Lower leg skin (tissue), 3 donors: ENCODE results near the gene SPECC1L.

ENCODE experiments used
- POLR2A ChIP-seq, 2 donors: fragments of 450-650 bp; IDR thresholded peaks; one replicate each; pipeline ENCODE4 v1.6.1; 2016 to 2017; ENCODE audit warnings: antibody characterized with exemption in 2 of 2, mild to moderate bottlenecking in 1 of 2, moderate library complexity in 1 of 2
- TF ChIP-seq, protein P1 (sequence below), 3 donors: fragments of 450-650 bp; IDR thresholded peaks; one replicate each; pipeline ENCODE4 v1.5.1; 2016; ENCODE audit warnings: antibody characterized with exemption in 3 of 3, mild to moderate bottlenecking in 3 of 3, moderate library complexity in 2 of 3

DNA sequence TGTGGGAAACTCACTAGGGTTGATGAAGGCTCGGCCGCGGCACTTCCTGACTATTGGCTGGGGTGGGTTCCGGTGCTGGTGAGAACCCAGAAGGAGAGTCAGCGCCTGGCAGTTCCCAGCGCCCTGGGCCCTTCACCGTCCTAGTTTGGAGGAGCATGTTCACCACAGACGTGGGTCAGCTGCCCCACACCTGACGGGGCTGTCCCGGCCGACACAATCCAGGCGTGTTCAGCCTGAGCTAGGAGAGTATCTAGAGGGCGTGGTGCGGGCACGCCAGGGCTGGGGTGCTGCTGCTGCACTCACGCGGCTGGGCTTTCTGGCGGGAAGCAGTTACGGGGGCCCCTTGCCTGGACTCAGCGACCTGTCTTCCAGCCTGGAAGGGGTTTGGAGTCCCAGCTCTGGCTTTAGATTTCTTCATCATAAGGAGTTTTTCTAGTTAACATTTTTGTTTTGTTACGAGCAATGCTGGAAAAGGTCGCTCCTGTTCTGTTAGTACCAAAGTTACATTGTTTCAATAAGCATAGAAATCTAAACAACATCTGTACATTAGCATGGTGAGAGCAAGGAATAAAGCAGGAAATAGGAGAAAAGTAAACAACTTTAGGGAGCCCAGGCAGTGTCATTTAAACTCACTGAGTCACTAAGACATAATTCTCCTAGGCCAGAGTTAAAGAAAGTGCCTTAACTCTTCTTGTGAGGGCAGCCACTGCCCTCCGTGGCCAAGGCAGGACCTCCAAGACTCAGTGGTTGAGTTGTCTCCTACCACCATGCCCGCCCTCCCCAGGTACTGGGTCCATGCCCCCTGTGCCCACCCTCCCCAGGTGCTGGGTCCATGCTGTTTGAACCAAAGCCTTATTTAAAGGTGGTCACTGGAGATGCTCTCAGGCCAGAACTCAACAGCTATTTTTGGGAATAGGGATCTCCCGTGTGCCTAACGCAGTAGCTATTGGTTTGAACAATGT lies 144.6 kb downstream of the SPECC1L start:
- TF ChIP-seq, protein P1, sequence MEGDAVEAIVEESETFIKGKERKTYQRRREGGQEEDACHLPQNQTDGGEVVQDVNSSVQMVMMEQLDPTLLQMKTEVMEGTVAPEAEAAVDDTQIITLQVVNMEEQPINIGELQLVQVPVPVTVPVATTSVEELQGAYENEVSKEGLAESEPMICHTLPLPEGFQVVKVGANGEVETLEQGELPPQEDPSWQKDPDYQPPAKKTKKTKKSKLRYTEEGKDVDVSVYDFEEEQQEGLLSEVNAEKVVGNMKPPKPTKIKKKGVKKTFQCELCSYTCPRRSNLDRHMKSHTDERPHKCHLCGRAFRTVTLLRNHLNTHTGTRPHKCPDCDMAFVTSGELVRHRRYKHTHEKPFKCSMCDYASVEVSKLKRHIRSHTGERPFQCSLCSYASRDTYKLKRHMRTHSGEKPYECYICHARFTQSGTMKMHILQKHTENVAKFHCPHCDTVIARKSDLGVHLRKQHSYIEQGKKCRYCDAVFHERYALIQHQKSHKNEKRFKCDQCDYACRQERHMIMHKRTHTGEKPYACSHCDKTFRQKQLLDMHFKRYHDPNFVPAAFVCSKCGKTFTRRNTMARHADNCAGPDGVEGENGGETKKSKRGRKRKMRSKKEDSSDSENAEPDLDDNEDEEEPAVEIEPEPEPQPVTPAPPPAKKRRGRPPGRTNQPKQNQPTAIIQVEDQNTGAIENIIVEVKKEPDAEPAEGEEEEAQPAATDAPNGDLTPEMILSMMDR (IDR thresholded peaks at IDR 0.05), result no peak
- TF ChIP-seq POLR2A (IDR thresholded peaks at IDR 0.05), result no peak
